Left renal pelvis (tissue), 4 donors: ENCODE measurements around the gene PADI1. TPM values are rescaled to one million over a fixed set of nuclear protein-coding genes. Genes with fewer than 3 reads are reported as not detected.

Experiments
- DNase-seq, 4 donors: peaks; one replicate each; pipeline ENCODE4 v3.0.0-alpha.2; 2013; ENCODE audit warnings: low read depth in 4 of 4, low spot score in 3 of 4
- polyA plus RNA-seq, 4 donors: library from polyadenylated mRNA; unstranded; fragments of 120-200 nt; gene quantifications; one replicate each; pipeline ENCODE4 v1.2.1, GENCODE V29; 2013; ENCODE audit not compliant: insufficient read length in 4 of 4

PADI1 gene, protein sequence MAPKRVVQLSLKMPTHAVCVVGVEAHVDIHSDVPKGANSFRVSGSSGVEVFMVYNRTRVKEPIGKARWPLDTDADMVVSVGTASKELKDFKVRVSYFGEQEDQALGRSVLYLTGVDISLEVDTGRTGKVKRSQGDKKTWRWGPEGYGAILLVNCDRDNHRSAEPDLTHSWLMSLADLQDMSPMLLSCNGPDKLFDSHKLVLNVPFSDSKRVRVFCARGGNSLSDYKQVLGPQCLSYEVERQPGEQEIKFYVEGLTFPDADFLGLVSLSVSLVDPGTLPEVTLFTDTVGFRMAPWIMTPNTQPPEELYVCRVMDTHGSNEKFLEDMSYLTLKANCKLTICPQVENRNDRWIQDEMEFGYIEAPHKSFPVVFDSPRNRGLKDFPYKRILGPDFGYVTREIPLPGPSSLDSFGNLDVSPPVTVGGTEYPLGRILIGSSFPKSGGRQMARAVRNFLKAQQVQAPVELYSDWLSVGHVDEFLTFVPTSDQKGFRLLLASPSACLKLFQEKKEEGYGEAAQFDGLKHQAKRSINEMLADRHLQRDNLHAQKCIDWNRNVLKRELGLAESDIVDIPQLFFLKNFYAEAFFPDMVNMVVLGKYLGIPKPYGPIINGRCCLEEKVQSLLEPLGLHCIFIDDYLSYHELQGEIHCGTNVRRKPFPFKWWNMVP
- polyA plus RNA-seq: under 1 TPM in 1 of 4 donors, not detected in 3; 0.14 TPM

DNA sequence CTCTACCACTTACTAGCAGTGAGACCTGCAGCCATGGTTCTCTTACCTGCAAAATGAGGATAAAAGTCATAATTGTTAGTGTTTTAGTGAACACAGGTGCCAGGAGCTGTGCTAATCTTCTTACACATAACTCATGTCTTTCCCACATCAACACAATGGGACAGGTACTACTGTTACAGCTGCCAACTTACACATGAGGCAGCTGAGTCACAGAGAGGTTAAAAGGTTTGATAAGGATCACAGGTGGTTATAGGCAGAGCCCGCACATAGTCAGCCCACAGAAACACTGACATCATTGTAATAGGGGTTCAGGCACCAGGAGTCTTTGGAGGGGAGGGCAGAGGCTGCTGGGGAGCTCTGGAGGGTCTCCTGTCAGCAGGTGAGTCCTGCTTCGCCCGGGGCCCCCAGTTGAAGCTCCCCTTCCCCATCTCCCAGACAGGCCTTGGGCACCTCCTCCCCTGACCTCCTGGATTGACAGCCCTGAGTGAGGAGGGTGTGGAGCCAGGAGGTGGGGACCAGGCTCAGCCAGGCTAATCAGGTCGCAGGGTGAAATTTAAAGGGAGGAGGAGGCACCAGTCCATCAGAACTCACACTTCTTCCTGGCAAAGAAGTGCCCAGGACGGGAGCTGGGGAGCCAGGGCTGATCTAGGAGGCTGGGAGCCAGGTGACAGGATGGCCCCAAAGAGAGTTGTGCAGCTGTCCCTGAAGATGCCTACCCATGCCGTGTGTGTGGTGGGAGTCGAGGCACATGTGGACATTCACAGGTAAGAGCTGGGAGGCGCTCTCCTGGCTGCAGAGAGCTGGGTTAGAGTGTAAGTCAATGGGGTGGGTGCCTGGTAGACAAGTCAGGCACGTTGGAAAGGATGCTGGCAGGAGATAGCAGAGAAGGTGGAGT is at the start of gene PADI1:
TSS of gene PADI1 (plus strand) at position 583 of the 895 bp plus-strand sequence. CDS start at position 673, 90 bp downstream.
- DNase-seq: no peak

DNA sequence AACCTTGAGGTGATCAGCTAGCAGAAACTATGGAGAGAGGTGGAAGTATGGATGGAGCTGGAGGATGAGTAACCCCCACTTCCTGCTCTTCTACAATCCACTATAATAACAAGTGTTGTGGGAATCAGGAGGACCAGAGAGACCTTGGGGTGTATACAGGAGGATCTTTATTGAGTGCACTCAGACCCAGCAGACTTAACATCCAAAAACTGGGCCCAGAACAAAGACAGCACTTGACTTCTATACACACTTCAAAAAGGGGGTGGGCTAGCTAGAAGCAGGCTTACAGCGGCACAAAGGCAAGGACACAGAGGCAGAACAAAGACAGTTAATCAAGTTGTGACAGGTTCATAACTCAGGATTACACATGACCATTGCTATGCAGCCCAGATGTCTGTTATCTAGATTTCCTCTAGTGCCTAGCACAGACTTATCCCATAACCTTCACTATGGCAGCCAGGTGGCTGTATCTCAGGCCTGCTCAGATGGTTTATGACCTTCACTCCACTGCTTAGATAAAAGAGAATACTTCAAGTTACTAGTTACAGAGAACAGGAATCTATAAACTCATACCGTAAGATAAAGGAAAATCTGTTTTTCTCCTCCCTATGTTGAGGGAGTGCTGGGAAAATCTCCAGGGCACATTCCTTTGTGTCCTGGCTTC is 49.5 kb upstream of the PADI1 start:
- no peak for DNase-seq

DNA sequence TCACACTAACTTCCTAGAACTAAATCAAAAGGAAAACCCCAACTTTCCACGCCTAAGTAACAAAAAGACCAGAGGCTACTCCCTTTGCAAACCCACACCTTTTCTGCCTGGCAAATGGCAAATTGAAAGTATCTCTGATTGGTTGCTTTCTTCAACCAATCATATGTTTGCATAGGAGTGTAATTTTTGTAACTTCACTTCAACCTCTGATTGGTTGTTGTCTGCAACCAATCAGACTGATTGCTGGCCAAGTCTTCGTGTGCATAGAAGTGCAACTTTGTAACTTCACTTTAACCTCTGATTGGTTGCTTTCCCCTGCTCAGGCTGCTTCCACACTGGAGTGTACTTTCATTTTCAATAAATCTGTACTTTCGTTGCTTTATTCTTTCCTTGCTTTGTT is 48.8 kb upstream of the PADI1 start:
- DNase-seq: no peak

DNA sequence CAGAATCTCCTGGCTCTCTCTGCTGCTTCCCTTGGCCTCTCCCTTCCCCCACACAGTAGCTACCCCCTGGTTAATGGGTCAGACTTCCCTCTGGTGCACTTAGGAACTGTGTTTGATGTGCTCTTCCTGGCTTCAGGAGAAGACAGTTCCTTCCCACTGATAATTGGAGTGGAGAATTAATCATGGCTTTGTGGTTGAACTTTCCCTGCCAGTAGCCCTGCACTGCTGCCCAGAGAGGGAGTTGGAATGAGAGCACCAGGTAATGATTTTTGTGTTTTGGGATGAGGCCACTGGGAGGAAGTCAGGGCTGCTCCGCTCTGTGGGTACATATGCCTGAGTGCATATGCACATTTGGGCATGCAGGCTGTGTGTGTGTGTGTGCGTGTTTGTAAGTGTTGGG is 46.0 kb upstream of the PADI1 start:
- no peak for DNase-seq

DNA sequence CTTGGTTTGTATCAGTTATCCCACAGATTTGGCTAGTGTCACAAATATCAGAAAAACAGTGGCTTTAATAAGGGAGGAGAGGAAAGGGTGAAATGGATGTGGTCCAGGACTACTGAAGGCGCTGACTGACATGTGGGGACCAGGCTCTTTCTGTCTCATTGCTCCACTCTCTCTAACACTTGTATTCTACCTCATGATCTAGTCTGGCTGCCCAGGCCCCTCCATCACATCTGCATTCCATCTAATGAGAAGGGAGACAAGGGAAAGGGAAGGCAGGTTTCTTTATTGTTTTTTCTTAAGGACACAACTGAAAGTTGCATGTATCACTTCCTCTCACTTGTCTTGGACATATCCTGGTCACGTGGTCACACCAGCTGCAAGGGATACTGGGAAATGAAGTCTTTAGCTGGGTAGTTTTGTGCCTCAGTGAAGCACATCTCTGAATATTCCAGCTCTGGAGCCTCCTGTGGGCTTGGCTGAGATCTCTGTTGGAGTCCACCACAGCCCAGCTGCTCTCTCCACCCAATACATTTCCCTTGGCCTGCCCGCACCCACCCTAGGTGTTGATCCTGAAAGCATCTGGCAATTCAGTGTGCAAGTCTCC is 43.7 kb upstream of the PADI1 start:
- no peak for DNase-seq

DNA sequence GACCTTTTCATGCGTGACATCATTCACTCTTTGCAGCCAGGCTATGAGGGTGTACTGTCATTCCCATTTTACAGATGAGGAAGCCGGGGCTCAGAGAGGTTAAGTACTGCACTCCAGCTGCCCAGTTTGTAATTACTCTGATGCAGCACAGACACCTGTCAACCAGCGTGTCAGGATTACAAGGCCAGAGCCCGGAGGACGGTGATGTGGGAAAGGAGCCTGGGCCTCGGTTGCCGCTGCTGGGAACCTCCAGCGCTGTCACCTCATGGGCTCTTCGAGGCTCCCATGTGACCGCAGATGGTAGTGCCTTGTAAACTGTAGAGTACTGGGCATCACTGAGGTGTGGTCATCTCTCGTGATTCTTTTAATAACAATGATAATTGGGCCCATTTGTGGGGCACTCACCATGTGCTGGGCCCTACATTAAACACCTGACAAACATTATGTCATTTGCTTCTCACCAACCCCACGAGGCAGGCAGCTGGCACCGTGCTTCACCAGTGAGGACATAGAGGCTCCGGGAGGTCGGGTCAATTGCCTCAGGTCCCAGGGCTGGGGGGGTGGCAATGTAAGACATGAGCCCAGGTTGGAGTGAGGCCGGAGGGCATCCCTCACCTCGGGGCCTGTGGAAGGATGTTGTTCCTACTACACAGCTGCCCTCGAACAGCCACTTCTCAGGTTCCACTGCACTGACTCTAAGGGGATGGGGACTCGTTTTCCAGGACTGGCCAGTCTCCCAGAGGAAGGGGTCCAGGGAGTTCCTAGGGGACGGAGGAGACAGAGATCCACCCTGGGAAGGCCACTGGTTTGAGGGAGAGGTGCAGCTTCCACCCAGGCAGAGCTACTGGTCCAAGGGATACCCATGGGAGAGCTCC is 42.8 kb upstream of the PADI1 start:
- no peak for DNase-seq

DNA sequence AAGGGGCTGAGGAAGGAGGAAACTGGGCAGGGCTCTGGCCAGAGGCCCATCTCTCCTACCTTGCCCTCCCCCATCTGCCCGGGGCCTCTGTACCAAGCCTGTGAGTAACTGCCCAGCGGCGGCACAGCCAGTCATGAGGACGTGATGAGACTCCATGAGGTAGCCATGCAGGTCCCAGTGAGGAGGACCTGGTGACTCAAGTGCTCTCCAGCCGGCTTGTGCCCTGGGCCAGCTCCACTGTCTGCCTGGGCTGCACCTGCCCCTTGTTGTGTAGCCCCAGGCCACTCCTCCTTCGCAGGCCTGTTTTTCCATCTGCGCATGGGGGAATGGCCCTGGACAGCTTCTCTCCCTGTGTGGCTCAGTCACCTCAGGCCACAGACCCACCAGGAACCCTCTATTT is 42.0 kb upstream of the PADI1 start:
- DNase-seq: no peak

DNA sequence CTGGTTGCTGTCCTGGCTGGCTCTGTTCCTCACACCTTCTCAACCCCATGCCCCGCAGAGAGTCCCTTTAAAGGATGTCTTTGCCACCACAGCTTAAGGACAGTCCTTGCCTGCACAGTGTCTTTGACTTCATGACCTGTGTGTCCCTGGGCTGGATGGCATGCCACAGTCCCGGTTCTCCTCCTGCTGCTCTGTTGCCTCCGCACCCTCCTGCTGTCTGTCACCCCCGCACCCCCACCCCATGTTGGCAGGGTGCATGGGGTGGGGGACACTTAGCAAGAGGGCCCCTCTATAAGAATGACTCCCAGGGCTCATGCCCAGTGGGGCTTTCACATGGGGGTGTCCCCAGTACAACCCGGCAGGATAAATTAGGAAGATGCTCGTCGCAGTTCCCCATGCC is 41.6 kb upstream of the PADI1 start:
- DNase-seq: no peak

DNA sequence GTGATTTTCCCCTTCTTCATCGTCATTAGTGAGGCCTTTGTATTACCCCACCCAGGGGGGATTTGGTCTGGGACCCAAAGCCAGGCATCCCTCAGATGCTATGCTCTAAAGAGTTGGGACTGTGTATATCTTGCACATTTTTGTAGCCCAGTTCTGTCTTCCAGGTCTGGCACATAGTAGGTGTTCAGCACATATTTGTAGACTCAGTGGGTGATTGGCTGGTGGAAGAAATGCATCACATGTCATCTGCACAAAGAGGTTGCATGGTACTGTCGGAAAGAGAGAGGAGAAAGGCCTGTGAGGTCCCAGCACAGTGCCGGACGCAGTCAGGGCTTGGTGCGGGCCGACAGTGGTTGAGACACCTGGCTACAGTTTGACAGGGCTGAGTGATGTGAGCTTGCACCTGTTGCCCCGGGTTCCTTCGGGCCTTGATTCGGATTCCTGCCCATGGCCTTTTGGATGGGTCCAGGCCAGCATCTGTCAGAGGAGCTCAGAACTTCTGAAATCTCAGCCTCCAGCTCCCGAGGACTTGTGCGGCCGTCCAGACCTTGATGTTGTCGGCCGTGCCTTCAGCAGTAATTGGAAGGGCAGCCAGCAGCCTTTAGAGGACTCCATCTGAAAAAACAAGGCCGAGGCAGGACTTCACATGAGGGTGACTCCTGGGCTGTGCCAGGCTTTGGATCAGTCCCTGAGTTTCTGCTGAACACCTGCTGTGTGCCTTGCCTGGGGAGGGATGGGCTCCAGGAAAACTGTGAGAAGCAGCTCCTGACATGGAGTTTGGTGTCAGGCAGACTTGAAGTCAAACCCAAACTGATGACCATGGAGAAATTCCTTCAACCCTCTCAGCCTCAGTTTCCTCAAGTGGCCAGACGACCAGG is 40.9 kb upstream of the PADI1 start:
- DNase-seq: no peak

DNA sequence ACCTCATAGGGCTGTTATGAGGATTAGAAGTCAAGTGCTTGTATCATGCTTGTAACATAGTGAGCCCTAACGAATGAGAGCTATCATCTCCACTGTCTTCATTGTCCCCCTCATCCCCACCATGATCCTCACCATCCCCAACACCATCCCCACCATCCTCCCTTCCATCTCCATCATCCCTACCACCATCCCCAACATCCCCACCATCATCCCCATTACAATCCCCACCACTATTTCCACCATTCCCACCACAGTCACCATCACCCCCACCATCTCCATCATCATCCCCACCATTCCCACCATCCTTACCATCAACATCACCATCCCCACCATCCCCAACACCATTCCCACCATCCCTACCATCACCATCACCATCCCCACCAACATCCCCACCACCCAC is 39.1 kb upstream of the PADI1 start:
- DNase-seq: no peak

DNA sequence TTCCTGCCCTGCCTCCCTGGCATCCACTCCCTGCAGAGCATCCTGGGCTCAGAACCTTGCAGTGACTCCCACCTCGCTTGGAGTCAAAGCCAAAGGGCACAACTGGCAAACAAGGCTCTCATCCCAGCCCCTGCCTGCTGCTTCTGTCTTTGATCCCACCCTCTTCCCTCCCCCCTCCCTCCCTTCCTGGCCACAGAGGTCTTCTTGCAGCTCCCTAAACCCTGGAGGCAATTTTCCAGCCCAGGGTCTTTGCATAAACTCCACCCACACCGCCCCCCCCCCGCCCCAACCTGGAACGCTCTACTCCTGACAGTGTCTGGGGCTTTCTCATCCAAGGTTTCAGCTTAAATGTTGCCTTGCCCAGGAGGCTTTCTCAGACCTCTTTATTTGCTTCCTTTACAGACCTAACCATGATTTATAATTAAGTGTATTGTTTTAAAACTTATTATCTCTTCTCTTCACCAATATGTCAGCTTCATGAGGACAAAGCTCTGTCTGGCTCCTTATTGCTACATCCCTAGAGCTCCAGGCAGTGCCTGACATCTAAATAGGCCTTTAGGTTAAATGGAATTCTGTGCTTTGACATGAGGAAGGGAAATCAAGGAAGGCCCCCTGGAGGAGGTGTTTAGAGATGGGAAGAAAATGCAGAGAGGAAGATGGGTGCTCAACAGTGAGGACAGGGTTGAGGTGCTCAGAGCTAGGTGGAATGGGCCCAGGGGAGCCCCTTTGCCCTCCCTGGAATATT is 37.7 kb upstream of the PADI1 start:
- no peak for DNase-seq

DNA sequence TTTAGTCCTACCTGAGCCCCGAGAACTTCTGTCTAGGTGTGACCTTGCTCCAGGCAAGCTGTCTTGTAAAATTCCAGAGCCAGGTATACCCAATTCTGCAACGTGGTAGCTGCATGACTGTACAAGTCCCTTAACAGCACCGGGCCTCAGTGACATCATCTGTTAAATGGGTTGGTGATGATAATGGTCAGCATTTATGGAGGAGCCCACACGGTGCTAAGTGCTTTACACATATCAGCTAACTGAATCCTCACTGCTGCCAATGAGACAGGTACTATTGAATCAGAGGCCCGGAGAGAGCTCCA is 37.2 kb upstream of the PADI1 start:
- DNase-seq: no peak

DNA sequence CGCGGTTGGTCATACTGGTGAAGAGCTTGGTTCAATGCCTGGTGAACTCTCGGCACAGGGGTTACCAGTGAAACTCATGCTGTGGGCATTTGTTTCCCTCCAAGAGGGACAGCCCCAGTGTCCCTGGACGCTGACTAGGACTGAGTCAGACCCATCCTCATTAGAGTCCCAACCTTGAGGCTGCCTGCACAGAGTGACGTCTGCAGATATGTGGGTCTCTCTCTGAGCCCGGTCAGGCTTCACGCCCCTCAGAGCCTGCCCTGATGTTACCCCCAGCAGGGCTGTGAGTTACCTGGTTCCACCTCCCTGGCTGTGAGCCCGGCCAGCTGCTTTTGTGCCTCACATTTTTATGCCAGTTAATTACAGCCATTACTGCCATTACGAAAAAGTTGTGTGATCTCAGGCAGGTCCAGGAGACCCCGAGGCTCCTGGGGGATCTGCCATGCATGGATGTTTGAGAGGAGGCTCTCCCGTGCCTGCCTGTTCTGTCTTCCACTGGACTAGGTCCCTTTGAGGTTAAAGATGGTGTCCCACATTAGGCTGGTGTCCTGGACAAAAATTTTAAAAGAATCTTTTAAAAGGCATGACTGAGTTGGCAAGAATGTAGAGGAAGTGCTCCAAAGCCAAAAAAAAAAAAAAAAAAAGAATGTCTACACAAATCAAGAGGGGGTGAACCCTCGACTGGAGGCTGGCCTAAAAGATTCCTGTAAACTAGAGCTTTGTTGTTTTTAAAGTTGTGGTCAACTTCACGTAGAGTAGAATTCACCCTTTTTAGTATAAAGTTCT is 36.6 kb upstream of the PADI1 start:
- peak in 2 of 4 donors; percentile 16 to 46 for DNase-seq

DNA sequence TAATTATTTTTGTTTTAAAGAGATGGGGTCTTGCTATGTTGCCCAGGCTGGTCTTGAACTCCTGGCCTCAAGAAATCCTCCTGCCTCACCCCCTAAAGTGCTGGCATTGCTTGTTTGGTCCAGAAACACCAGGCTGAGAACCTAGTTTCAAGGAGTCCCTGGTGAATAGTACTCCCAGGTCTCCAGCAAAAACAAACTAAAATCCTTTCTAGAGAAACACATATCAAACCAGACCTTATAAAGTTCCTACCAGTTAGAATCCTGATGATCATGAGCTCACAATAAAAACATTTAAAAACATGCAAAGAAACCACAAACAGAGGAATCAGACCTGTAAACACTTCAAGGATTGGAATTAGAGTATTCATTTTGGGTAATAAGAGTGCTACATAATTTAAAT is 34.4 kb upstream of the PADI1 start:
- no peak for DNase-seq

DNA sequence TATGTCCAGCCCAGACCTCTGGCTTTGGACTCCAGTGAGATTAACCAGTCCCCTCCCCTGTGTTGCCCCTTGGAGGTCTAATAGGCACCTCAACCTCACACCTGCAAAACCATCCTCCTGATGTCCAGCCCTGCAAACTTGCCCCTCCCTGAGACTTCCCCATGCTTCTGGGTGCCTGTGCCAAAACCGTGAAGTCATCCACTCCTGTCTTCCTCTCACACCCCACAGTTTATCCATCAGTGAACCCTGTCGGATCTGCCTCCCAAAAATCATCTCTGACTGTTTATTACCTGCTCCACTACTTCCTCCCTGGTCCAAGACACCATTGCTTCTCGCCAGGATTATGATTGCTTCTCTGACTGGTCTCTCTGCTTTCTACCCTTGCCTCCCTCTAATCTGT is 31.7 kb upstream of the PADI1 start:
- no peak for DNase-seq

DNA sequence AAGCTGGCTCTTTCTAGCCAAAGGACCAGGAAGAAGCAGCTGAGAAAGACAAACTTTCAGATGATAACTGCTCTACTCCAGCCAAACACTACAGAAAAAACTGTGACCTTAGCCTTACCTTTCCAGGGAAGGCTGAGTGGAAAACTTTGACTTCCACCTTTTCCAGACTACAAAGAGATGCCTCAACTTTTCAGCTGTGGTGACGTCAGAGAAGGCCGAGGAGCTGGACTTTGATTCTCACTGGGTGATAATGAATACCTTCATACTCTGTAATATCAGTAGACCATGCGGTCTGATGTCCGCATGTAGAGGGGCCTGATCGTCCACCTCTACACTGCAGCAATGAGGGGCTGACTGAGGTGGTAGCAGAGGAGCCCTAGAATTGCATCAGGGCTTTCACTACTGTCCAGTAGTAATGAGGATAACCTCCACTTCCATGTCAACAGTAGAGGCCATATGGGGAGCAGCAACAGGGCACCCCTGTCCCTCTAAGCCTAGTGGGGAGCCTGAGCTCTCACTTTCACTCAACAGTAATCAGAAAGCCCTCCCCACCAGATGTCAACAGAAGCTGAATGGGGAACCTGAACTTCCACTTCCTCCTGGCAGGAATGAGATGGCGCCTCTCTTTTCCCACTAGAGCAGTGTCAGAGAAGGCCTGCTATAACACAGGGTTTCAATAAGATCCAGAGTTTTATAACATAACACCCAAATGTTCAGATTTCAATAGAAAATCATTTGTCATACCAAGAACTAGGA is 28.4 kb upstream of the PADI1 start:
- DNase-seq: no peak
